Osteocyte (in vitro differentiated cells): ENCODE results near the gene CREBL2. TPM values are rescaled to one million over a fixed set of nuclear protein-coding genes. Genes with fewer than 3 reads are reported as not detected.
"Not testable (repeated sequence)": the region's sequence is repeated elsewhere in the genome, so short reads cannot be mapped to it uniquely, and the experiment has no call there.

Experiments
- DNase-seq: peaks from one replicate; pipeline ENCODE4 v3.0.0; 2021; ENCODE audit warnings: mixed read lengths; ENCODE audit not compliant: unreplicated experiment; ENCODE audit errors: extremely low spot score
- H3K27ac Mint-ChIP-seq: one replicate; pipeline ENCODE4 v1.8.0; 2021; ENCODE audit warnings: mild to moderate bottlenecking, mixed read lengths; ENCODE audit not compliant: unreplicated experiment
- H3K27me3 Mint-ChIP-seq: one replicate; pipeline ENCODE4 v1.8.0; 2021; ENCODE audit warnings: mixed read lengths; ENCODE audit not compliant: unreplicated experiment
- H3K36me3 Mint-ChIP-seq: one replicate; pipeline ENCODE4 v1.8.0; 2021; ENCODE audit warnings: mixed read lengths; ENCODE audit not compliant: unreplicated experiment
- H3K4me1 Mint-ChIP-seq: one replicate; pipeline ENCODE4 v1.8.0; 2021; ENCODE audit warnings: mixed read lengths; ENCODE audit not compliant: unreplicated experiment
- H3K4me3 Mint-ChIP-seq: one replicate; pipeline ENCODE4 v1.8.0; 2021; ENCODE audit warnings: mild to moderate bottlenecking, moderate library complexity, mixed read lengths; ENCODE audit not compliant: unreplicated experiment
- H3K9me3 Mint-ChIP-seq: one replicate; pipeline ENCODE4 v1.8.0; 2021; ENCODE audit warnings: mixed read lengths; ENCODE audit not compliant: unreplicated experiment
- total RNA-seq: library from RNA; stranded (reverse); gene quantifications from 2 replicates; pipeline ENCODE4 v1.2.1, GENCODE V29; 2021
- TF ChIP-seq, protein P1 (sequence below): fragments of 200-600 bp; sonication (generic); IDR thresholded peaks from 2 replicates; pipeline ENCODE4 v1.5.0; 2021; ENCODE audit warnings: antibody characterized with exemption, mild to moderate bottlenecking, moderate library complexity

CREBL2 gene
- total RNA-seq, 1 donor from 2014 or later: 15.1 TPM

DNA sequence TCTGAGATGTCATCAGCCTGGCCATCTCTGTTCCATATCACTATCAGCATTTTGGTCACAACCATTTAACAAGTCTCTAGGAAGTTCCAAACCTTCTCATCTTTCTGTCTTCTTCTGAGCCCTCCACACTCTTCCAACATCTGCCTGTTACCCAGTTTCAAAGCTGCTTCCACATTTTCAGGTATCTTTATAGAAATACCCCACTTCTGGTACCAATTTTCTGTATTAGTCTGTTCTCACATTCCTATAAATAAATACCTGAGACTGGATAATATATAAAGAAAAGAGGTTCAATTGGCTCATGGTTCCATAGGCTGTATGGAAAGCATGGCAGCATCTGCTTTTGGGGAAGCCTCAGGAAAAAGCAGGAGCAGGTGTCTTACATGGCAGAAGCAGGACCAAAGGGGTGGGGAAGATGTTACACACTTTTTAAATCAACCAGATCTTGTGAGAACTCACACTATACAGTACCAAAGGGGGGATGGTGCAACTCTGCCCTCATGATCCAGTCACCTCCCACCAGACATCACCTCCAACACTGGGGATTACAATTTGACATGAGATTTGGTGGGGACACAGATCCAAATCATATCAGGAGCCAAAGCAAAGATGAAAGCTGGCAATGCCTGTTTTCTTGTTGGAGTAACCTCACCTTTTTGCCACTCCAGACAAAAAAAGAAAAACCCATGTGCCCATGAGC lies 37.4 kb downstream of the CREBL2 start:
- Mint-ChIP-seq H3K27me3 (no peaks in the 10 kb centered on the region), H3K4me1 (peaks cover 3% of the 10 kb centered on the region), H3K36me3 (peaks cover 9% of the 10 kb centered on the region), H3K27ac (no peak overlapping the region), H3K9me3 (peaks cover 32% of the 10 kb centered on the region), H3K4me3 (no peak overlapping the region)
- TF ChIP-seq, protein P1, sequence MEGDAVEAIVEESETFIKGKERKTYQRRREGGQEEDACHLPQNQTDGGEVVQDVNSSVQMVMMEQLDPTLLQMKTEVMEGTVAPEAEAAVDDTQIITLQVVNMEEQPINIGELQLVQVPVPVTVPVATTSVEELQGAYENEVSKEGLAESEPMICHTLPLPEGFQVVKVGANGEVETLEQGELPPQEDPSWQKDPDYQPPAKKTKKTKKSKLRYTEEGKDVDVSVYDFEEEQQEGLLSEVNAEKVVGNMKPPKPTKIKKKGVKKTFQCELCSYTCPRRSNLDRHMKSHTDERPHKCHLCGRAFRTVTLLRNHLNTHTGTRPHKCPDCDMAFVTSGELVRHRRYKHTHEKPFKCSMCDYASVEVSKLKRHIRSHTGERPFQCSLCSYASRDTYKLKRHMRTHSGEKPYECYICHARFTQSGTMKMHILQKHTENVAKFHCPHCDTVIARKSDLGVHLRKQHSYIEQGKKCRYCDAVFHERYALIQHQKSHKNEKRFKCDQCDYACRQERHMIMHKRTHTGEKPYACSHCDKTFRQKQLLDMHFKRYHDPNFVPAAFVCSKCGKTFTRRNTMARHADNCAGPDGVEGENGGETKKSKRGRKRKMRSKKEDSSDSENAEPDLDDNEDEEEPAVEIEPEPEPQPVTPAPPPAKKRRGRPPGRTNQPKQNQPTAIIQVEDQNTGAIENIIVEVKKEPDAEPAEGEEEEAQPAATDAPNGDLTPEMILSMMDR: no peak
- no peak for DNase-seq

DNA sequence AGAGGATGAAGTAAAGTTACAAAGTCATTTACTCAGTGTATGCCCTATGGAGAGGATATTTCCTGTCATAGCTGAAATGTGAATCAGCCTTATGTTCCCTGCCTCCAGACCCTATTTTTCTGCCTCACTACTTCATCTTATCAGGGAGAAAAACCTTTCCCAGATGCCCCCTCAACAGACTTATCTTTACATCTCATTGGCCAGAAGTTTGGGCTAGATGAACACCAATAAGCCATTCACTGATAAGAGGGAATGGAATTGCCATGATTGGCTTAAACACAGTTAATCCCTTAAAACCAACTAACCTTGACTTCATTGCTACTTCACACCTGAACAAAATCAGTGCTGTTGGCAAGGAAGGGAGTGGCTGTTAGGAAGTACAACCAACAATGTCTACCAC lies 40.1 kb downstream of the CREBL2 start:
- Mint-ChIP-seq H3K27me3 (no peaks in the 10 kb centered on the region), H3K4me3 (no peak overlapping the region), H3K27ac (no peak overlapping the region), H3K36me3 (peaks cover 3% of the 10 kb centered on the region), H3K4me1 (peaks cover 8% of the 10 kb centered on the region), H3K9me3 (peaks cover 32% of the 10 kb centered on the region)
- no peak for DNase-seq
- TF ChIP-seq, protein P1: no peak

DNA sequence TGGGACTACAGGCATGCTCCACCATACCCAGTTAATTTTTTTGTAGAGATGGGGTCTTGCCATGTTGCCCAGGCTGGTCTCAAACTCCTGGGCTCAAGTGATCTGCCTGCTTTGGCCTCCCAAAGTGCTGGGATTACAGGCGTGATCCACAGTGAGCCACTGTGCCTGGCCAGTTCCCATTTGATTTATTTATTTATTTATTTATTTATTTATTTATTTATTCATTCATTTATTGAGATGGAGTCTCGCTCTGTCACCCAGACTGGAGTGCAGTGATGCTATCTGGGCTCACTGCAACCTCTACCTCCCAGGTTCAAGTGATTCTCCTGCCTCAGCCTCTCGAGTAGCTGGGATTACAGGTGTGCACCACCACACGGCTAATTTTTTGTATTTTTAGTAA lies 41.0 kb downstream of the CREBL2 start:
- H3K4me3 Mint-ChIP-seq, H3K4me1 Mint-ChIP-seq, DNase-seq, H3K27ac Mint-ChIP-seq, H3K36me3 Mint-ChIP-seq, H3K27me3 Mint-ChIP-seq: not testable (repeated sequence)
- peaks cover 25% of the 10 kb centered on the region for H3K9me3 Mint-ChIP-seq

DNA sequence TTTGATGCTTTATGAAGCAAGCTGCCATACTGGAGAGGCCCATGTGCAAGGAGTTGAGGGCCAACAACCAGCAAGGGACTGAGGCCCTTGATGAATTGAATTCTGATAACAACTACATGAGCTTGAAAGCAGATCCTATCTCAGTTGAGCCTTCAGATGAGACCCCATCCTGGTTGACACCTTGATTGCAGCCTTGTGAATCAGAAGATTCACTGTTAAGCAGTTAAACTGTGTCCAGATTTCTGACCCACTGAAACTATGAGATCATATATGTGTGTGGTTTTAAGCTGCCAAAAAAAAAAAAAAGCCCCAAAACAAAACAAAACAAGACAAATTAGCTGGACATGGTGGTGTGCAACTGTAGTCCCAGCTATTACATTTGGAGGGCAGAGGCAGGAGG lies 42.2 kb downstream of the CREBL2 start:
- Mint-ChIP-seq H3K4me1 (peaks cover 8% of the 10 kb centered on the region), H3K27me3 (no peaks in the 10 kb centered on the region), H3K4me3 (no peak overlapping the region), H3K9me3 (peaks cover 13% of the 10 kb centered on the region), H3K27ac (no peak overlapping the region), H3K36me3 (no peaks in the 10 kb centered on the region)
- DNase-seq: no peak
- TF ChIP-seq, protein P1: no peak

DNA sequence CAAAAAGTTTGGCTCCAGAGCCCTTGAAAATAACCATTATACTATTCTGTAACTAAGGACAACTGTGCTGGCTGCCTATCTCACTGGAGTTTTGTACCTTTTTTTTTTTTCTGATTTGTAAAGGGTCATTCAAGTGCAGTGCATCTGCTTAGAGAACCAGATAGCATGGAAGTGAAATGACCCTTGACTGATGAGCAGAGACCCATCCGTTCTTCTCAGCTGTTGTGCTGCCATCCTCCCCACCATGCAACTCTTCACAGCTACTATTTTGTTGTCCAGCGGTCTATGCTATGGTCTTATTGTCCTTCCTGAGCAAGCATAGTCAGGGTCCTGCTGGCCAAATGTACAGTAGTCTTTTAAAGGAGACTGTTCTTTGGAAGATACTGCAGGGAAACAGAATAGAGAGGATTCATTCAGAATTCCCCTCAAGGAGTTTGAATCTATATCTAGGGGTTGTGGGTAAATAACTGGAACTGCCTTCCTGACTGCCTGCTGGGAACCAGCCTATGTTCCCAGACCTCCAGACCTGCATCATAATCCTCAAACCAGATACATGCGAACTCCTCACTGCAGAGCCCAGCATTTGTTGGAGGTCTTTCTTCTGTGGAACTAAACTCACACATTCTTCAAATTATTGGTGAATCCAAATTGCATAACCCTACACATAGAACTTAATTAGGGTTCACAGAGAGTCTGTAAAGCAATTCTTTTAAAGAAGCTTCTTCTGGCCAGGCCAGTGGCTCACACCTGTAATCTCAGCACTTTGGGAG lies 43.2 kb downstream of the CREBL2 start:
- Mint-ChIP-seq H3K27me3 (no peaks in the 10 kb centered on the region), H3K4me3 (no peak overlapping the region), H3K27ac (no peak overlapping the region), H3K9me3 (peaks cover 5% of the 10 kb centered on the region), H3K36me3 (no peaks in the 10 kb centered on the region), H3K4me1 (peaks cover 8% of the 10 kb centered on the region)
- DNase-seq: no peak
- TF ChIP-seq, protein P1: no peak
